WI38 (cell line): ENCODE results near the gene NEURL1B.
A peak's percentile ranks its signal among the peaks of the same experiment; 100 is the strongest.

Experiments
- H3K4me3 ChIP-seq: 2 replicates; pipeline ENCODE4 v1.5.1; 2011; ENCODE audit warnings: low read depth, mild to moderate bottlenecking, control low read depth, low read length
- TF ChIP-seq, protein P1 (sequence below): IDR thresholded peaks from 2 replicates; pipeline ENCODE4 v1.5.1; 2012; ENCODE audit warnings: low read depth, mild to moderate bottlenecking, control low read depth, low read length

The NEURL1B gene

DNA sequence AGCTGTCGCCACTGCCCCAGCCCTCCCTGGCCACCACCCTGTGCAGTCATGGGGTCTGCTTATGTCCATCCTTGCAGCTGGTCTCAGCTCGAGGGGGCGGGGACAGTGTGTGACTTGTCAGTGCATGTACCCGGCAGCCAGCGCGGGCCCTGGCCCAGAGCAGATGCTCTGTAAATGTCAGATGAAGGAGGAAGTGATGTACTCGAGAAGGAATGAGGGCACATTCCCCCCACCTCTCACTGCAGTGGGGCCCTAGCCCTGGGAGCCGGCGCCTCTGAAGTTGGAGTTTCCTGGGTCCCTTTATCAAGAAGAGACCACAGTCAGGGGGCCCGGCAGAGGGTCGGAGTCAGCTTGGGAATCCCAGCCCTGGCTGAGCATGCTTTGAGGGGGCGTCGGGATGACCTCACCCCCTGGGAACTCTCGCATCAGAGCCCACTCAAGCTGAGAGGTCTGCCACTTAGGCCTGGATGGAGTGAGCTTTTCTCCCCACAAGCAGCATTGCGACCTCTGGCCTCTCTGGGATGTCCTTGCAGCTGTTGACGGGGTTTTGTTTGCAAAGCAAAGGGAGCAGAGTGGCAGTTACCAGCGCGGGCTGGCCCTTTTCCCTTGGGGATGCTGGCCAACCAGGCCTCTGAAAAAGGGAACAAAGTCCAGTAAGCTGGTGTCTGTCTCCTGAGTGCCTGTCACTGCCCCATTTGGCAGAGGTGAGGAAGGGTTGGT, 19.0 kb downstream of the NEURL1B start:
- peak overlapping the region; percentile 20; the same call in 1 of the 2 replicates for H3K4me3 ChIP-seq
- TF ChIP-seq, protein P1, sequence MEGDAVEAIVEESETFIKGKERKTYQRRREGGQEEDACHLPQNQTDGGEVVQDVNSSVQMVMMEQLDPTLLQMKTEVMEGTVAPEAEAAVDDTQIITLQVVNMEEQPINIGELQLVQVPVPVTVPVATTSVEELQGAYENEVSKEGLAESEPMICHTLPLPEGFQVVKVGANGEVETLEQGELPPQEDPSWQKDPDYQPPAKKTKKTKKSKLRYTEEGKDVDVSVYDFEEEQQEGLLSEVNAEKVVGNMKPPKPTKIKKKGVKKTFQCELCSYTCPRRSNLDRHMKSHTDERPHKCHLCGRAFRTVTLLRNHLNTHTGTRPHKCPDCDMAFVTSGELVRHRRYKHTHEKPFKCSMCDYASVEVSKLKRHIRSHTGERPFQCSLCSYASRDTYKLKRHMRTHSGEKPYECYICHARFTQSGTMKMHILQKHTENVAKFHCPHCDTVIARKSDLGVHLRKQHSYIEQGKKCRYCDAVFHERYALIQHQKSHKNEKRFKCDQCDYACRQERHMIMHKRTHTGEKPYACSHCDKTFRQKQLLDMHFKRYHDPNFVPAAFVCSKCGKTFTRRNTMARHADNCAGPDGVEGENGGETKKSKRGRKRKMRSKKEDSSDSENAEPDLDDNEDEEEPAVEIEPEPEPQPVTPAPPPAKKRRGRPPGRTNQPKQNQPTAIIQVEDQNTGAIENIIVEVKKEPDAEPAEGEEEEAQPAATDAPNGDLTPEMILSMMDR = no peak

DNA sequence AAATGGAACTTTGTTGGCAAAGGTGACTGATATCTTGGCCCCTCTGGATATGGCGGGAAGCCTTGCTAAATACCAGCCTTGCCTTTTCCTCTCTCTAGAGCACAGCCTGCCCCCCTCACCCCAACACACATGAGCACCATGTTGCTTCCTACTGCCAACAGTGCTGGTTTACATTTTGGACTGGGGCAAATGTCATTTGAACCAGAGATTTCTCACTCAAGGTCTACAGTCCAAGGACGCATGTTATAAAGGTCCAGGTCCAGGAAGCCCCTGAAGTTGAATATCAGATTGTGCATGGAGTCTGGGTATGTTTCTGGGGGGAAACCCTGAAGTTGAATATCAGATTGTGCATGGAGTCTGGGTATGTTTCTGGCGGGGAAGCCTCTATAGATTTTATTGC, 19.9 kb downstream of the NEURL1B start:
- no peak overlapping the region for H3K4me3 ChIP-seq
- TF ChIP-seq, protein P1 = no peak

DNA sequence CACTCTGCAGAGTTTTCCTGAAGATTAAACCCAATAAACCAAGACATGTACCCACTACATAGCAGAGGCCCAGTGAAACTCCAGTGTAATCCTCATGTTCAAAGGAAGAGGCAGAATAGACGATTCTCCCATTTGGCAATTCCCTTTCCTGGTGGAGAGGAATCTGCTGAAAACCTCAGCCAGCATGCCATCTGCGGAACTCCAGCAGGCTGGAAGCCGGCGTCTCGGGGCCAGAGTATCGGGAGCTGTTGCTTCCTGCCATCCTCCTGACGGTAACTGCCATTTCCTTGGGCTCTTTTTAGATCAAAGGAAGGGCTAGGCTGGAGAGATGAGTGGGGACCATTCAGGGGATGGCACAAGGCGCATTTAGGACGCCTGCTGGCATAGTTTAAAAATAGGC, 20.5 kb downstream of the NEURL1B start:
- no peak overlapping the region for H3K4me3 ChIP-seq
- TF ChIP-seq, protein P1 = no peak

DNA sequence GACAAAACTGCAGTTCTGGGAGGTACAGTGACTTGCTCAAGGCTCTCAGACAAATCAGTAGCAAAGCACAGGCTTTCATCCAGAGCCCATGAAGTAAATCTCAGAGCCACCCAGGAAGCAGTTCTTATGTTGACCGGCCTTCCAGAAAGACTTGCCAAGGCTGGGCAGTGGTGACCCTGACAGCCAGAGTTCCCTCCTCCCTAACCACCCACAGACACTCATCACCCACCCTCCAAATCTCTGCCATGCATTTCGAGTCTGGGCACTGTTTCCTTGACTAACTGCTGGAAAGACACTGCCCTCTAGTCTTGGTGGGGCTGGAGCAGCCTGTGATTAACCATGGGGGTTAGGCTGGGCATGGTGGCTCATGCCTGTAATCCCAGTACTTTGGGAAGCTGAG, 21.5 kb downstream of the NEURL1B start:
- TF ChIP-seq, protein P1 = no peak
- H3K4me3 ChIP-seq = no peak overlapping the region

DNA sequence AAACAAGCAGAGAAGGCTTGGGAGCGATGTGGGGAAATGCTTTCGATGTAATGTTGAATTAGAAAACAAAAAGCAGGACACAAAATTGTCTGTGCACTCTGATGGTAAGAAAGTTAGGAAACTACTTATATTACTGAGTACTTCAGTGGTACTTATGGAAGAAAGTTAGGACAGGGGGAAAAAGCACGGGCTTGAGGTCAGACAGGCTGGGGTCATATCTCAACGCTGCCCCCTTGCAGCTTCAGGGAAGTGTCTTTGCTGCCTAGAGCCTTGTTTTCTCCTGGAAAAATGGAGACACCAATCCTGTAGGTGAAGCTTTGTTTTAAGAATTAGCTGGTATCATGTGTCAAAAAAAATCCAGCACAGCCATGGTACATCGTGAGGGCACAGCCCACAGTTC, 23.0 kb downstream of the NEURL1B start:
- H3K4me3 ChIP-seq = no peak overlapping the region
- TF ChIP-seq, protein P1 = no peak

DNA sequence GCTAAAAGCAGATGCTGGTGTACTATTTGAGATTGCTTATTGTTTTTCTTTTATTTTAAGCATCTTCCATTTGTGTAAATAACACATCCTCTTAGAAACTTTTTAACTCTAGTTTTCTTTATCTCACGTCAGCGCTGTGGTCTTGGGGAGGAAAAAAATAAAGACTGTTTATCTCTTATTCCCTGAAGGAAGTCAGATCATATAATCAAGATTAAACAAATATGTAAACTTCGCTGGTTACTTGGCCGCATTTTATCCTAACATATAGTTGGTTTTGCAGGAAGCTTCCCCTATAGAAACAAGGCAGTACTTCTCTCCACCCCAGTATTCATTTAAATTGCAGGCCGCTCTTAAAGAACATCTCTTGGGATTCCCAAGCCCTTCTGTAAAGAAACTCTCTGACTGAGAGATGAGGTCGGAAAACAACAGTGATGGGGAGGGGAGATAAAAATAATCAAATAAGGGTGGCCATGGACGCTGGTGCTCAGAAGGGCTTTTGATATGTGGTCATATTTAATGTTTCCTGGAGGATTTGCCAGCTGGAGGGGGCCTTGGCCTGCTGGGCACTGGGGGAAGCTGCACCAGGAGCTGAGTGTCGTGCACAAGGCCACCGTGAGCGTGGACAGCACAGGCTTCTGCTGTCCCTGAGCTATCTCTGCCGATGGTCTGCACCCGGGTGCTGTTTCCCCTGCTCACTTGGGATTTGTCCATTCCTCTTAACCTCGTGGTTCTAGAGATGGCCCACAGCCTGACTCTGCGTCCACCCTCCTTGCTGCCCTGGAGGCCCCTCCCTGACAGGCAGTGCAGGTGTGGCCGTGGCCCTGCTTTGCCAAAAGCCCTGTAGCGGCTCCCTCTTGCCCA, 23.8 kb downstream of the NEURL1B start:
- TF ChIP-seq, protein P1 = no peak
- no peak overlapping the region for H3K4me3 ChIP-seq

DNA sequence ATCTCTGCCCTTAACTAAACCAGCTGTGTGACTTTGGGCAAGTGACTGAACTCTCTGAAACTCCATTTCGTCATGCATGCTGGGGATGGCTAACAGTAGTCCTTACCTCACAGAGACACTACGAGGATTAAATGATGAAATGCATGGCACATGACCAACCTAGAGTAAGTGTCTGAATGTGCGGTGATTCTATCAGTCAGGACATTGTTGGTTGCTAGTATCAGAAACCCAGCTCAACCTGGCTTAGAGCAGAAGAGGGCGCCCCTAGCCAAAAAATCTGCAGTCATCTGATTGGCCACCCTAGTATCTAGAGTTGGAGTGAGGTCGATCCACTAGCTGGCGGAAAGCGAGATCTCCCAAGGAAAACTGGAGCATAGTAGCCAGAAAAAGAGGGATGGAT, 25.2 kb downstream of the NEURL1B start:
- H3K4me3 ChIP-seq = no peak overlapping the region
- TF ChIP-seq, protein P1 = no peak
